Urinary bladder (tissue), 4 donors: Measurements from ENCODE around the gene PRR35. TPM values are rescaled to one million over a fixed set of nuclear protein-coding genes. Genes with fewer than 3 reads are reported as not detected.

ENCODE experiments used
- DNase-seq: peaks from one replicate; pipeline ENCODE4 v3.0.0-alpha.2; 2015; ENCODE audit errors: extremely low spot score
- H3K27ac ChIP-seq: one replicate; pipeline ENCODE4 v1.5.1; 2013; ENCODE audit warnings: low read depth, mild to moderate bottlenecking, moderate library complexity
- H3K36me3 ChIP-seq: one replicate; pipeline ENCODE4 v1.6.1; 2013; ENCODE audit warnings: mild to moderate bottlenecking, moderate library complexity; ENCODE audit not compliant: insufficient read depth
- H3K4me1 ChIP-seq: one replicate; pipeline ENCODE4 v1.6.1; 2013; ENCODE audit warnings: mild to moderate bottlenecking, moderate library complexity; ENCODE audit not compliant: insufficient read depth
- H3K4me3 ChIP-seq: one replicate; pipeline ENCODE4 v1.5.1; 2013; ENCODE audit warnings: low read depth, low read length
- WGBS: extraction: QIAGEN DNeasy Blood & Tissue Kit; methylation state at CpG from one replicate; pipeline ENCODE4 v1.1.7; 2013; 5-methylcytosine and 5-hydroxymethylcytosine counted together
- polyA plus RNA-seq: library from polyadenylated mRNA; stranded (reverse); fragments of 200-250 nt; gene quantifications from one replicate; pipeline ENCODE4 v1.2.3, GENCODE V29; 2013
- small RNA-seq: library from RNA; depleted of rRNA; stranded (forward); fragments of <200 nt; gene quantifications from one replicate; pipeline ENCODE3, GENCODE V24; 2014
- total RNA-seq: library from RNA; depleted of rRNA; stranded (reverse); fragments of >200 nt; gene quantifications from one replicate; pipeline ENCODE4 v1.2.3, GENCODE V29; 2014
- donor health status: healthy with polysubstance abuse.
- donor health status: healthy.

The PRR35 gene
- total and polyA plus RNA-seq, 2 donors: not detected

DNA sequence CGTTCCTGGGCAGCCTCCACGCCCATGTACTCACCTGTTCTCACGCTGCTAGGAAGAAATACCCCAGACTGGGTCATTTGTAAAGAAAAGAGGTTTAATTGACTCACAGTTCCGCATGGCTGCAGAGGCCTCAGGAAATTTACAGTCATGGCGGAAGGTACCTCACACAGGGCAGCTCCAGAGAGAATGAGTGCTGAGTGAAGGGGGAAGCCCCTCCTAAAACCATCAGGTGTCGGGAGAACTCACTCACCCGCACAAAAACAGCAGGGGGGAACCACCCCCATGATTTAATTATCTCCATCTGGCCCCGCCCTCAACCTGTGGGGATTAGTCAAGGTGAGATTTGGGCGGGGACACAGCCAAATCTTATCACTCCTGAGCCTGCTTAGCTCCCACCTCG is 47.8 kb downstream of the PRR35 start:
- Histone ChIP-seq H3K4me3 (no peak overlapping the region), H3K36me3 (no peaks in the 10 kb centered on the region), H3K4me1 (no peaks in the 10 kb centered on the region), H3K27ac (no peak overlapping the region)
- WGBS: 82% methylated on average over 10 of the region's 10 CpGs
- no peak for DNase-seq

DNA sequence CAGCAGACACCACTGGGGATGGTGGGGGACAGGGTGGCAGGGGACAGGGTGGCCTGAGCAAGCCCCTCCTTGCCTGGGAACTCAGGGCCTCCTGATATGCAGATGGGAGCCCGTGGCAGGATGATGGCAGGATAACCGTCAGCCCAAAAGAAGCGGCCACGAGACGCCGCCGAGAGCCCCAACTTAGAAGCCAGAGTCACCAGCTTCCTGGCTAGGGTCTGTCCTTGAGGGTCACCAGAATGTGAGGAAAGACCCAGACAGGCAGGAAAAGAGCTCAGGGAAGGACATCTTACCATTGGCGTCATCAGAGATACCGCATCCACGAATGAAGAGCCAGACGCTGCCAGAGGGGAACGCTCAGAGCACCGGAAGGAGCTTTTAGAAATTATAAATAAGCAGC is 49.1 kb downstream of the PRR35 start:
- no peak overlapping the region for H3K27ac ChIP-seq
- no peaks in the 10 kb centered on the region for H3K36me3 ChIP-seq
- no peak for DNase-seq
- no peaks in the 10 kb centered on the region for H3K4me1 ChIP-seq
- WGBS: 90% methylated on average over 13 of the region's 13 CpGs
- H3K4me3 ChIP-seq: no peak overlapping the region

DNA sequence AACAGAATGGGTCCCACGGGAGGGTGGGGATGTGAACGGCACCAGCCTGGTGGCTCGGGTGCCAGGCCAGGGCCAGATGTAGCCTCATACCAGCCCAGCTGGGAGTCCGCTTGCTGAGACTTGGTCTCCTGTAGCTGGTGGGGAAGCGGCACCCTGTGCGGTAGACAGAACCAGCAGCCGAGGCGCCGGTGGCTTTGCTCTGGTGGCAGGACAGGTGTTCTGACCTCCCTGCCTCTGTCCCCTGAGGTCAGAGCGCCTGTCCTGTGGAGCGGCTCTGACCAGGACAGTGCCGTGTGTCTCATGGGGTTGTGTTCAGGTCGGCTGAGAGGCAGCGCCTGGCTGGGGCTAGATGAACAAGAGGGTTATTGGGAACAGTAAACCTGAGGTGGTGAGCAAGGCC is 49.8 kb downstream of the PRR35 start:
- no peak for DNase-seq
- no peaks in the 10 kb centered on the region for H3K4me1 ChIP-seq
- no peak overlapping the region for H3K27ac ChIP-seq
- no peak overlapping the region for H3K4me3 ChIP-seq
- WGBS: 92% methylated on average over 14 of the region's 14 CpGs
- no peaks in the 10 kb centered on the region for H3K36me3 ChIP-seq

DNA sequence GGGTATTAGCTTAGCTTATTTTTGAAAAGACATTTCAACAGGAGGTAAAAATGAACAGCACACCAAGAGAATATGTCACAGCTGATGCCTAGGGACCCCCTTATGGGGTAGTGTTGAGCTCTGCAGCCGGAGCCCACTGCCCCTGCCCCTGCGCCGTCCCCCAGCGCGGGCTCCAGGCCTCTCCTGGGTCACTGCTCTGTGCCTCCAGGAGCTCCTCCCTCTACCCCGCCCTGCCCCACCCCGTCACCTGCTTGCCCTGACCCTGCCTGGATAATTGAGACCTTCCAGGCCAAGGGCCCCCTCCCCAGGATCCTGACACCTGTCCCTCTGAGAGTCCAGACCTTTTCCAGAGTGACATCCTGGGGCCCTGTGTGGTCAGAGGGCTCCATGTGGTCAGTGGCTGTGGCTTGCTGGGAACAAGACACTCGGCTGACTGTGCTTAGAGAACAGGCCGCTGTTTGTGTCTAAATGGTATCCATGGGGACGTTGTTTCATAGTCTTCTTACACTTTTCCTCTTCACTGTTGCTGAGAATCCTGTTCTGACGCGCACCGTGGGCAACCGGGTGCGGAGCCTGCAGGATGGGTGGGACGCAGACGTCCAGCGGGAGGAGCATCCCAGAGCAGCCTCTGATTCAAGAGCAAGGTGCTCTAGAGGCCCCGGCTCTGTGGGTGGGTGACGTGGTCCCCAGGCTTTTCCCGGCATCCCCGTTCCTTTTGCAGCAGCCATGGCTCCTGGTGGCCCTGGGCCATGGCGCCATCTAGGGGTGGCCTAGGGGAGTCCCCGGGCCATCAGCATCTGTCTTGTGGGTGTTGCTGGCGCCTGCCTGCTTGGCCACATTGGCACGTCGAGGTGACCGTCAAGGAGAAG is 50.6 kb downstream of the PRR35 start:
- no peak overlapping the region for H3K27ac ChIP-seq
- no peaks in the 10 kb centered on the region for H3K4me1 ChIP-seq
- 74% methylated on average over 28 of the region's 28 CpGs for WGBS
- no peak for DNase-seq
- H3K36me3 ChIP-seq: no peaks in the 10 kb centered on the region
- H3K4me3 ChIP-seq: no peak overlapping the region

DNA sequence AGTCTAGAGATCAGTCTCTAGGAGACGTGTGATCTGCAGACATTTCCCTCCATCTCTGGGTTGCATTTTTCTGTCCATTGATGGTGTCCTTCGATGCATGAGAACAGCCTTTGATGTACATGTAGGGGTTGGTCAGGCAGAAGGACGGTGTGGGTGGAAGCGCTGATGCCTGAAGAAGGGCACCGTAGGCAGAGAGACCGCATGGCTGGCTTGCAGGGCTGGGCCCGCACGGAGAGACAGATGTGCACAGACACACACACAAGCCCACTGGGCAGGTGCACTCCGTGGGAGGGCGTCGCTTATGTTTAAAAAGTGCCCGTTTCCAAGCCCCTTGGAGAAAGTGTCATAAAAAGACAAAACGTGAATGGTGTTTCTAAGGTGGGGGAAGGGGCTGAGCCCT is 54.9 kb downstream of the PRR35 start:
- H3K27ac ChIP-seq: no peak overlapping the region
- H3K36me3 ChIP-seq: no peaks in the 10 kb centered on the region
- H3K4me3 ChIP-seq: no peak overlapping the region
- WGBS: 94% methylated on average over 13 of the region's 13 CpGs
- no peak for DNase-seq
- H3K4me1 ChIP-seq: no peaks in the 10 kb centered on the region

Small RNAs within 50 kb of the gene (small RNA-seq; reads per million reads assigned to genes)
- gene MIR3176 (0.53 reads per million, percentile 49 among the genes with 10 or more reads in this experiment), gene MIR5587 (not detected), gene Z98883.1 (not detected)

Other genes with a start within 250 kb of the PRR35 start
- 9.9 TPM for gene AXIN1, start 207.7 kb upstream of the PRR35 start, total RNA-seq
- gene AXIN1, start 207.7 kb upstream of the PRR35 start, polyA plus RNA-seq: 25.0 TPM
- gene MRPL28, start 189.9 kb upstream of the PRR35 start, total RNA-seq: 20.3 TPM
- 81.1 TPM for gene MRPL28, start 189.9 kb upstream of the PRR35 start, polyA plus RNA-seq
- 15.9 TPM for gene PGAP6, start 178.4 kb upstream of the PRR35 start, total RNA-seq
- gene PGAP6, start 178.4 kb upstream of the PRR35 start, polyA plus RNA-seq: 53.8 TPM
- 29.0 TPM for gene NME4, start 163.2 kb upstream of the PRR35 start, total RNA-seq
- 246 TPM for gene NME4, start 163.2 kb upstream of the PRR35 start, polyA plus RNA-seq
- 5.3 TPM for gene DECR2, start 158.5 kb upstream of the PRR35 start, total RNA-seq
- 20.6 TPM for gene DECR2, start 158.5 kb upstream of the PRR35 start, polyA plus RNA-seq
- 16.8 TPM for gene RAB11FIP3, start 134.7 kb upstream of the PRR35 start, total RNA-seq
- gene RAB11FIP3, start 134.7 kb upstream of the PRR35 start, polyA plus RNA-seq: 57.0 TPM
- gene CAPN15, start 32.7 kb upstream of the PRR35 start, total RNA-seq: 12.7 TPM
- gene CAPN15, start 32.7 kb upstream of the PRR35 start, polyA plus RNA-seq: 30.3 TPM
- 1.0 TPM for gene NHLRC4, start 6.6 kb downstream of the PRR35 start, total RNA-seq
- gene NHLRC4, start 6.6 kb downstream of the PRR35 start, polyA plus RNA-seq: 1.8 TPM
- 11.8 TPM for gene PIGQ, start 9.6 kb downstream of the PRR35 start, total RNA-seq
- 39.0 TPM for gene PIGQ, start 9.6 kb downstream of the PRR35 start, polyA plus RNA-seq
- 6.9 TPM for gene RAB40C, start 29.7 kb downstream of the PRR35 start, total RNA-seq
- 30.9 TPM for gene RAB40C, start 29.7 kb downstream of the PRR35 start, polyA plus RNA-seq
- gene WFIKKN1, start 70.6 kb downstream of the PRR35 start, total RNA-seq: 0.37 TPM
- gene WFIKKN1, start 70.6 kb downstream of the PRR35 start, polyA plus RNA-seq: 0.30 TPM
- 26.7 TPM for gene METTL26, start 75.9 kb downstream of the PRR35 start, total RNA-seq
- 135 TPM for gene METTL26, start 75.9 kb downstream of the PRR35 start, polyA plus RNA-seq
- gene MCRIP2, start 81.4 kb downstream of the PRR35 start, total RNA-seq: 5.1 TPM
- gene MCRIP2, start 81.4 kb downstream of the PRR35 start, polyA plus RNA-seq: 42.6 TPM
- 15.8 TPM for gene WDR90, start 89.0 kb downstream of the PRR35 start, total RNA-seq
- gene WDR90, start 89.0 kb downstream of the PRR35 start, polyA plus RNA-seq: 21.9 TPM
- gene RHOT2, start 107.7 kb downstream of the PRR35 start, total RNA-seq: 26.0 TPM
- 103 TPM for gene RHOT2, start 107.7 kb downstream of the PRR35 start, polyA plus RNA-seq
- 0.95 TPM for gene RHBDL1, start 115.3 kb downstream of the PRR35 start, total RNA-seq
- gene RHBDL1, start 115.3 kb downstream of the PRR35 start, polyA plus RNA-seq: 1.3 TPM
- 29.4 TPM for gene STUB1, start 120.0 kb downstream of the PRR35 start, total RNA-seq
- 132 TPM for gene STUB1, start 120.0 kb downstream of the PRR35 start, polyA plus RNA-seq
- gene JMJD8, start 123.9 kb downstream of the PRR35 start, total RNA-seq: 28.3 TPM
- 91.4 TPM for gene JMJD8, start 123.9 kb downstream of the PRR35 start, polyA plus RNA-seq
- 2.7 TPM for gene WDR24, start 130.0 kb downstream of the PRR35 start, total RNA-seq
- 12.9 TPM for gene WDR24, start 130.0 kb downstream of the PRR35 start, polyA plus RNA-seq
- gene FBXL16, start 145.4 kb downstream of the PRR35 start, total RNA-seq: 0.26 TPM
- 0.68 TPM for gene FBXL16, start 145.4 kb downstream of the PRR35 start, polyA plus RNA-seq
- 14.5 TPM for gene METRN, start 154.7 kb downstream of the PRR35 start, total RNA-seq
- 42.9 TPM for gene METRN, start 154.7 kb downstream of the PRR35 start, polyA plus RNA-seq
- gene ANTKMT, start 160.8 kb downstream of the PRR35 start, total RNA-seq: 7.9 TPM
- 29.3 TPM for gene ANTKMT, start 160.8 kb downstream of the PRR35 start, polyA plus RNA-seq
- gene CCDC78, start 166.0 kb downstream of the PRR35 start, total RNA-seq: 0.74 TPM
- 0.49 TPM for gene CCDC78, start 166.0 kb downstream of the PRR35 start, polyA plus RNA-seq
- gene HAGHL, start 166.7 kb downstream of the PRR35 start, total RNA-seq: 1.1 TPM
- gene HAGHL, start 166.7 kb downstream of the PRR35 start, polyA plus RNA-seq: 3.5 TPM
- gene CIAO3, start 180.6 kb downstream of the PRR35 start, total RNA-seq: 33.4 TPM
- gene CIAO3, start 180.6 kb downstream of the PRR35 start, polyA plus RNA-seq: 26.6 TPM
- gene MSLN, start 200.3 kb downstream of the PRR35 start, total RNA-seq: 0.74 TPM
- 0.41 TPM for gene MSLN, start 200.3 kb downstream of the PRR35 start, polyA plus RNA-seq
- 8.1 TPM for gene RPUSD1, start 228.0 kb downstream of the PRR35 start, total RNA-seq
- gene RPUSD1, start 228.0 kb downstream of the PRR35 start, polyA plus RNA-seq: 21.6 TPM
- 8.6 TPM for gene CHTF18, start 228.2 kb downstream of the PRR35 start, total RNA-seq
- 16.7 TPM for gene CHTF18, start 228.2 kb downstream of the PRR35 start, polyA plus RNA-seq
- not detected for gene GNG13, start 240.3 kb downstream of the PRR35 start, total RNA-seq
- gene GNG13, start 240.3 kb downstream of the PRR35 start, polyA plus RNA-seq: not detected